SW 1271 (cell line): ENCODE data around the gene FAM47A.

Source experiments
- DNase-seq, 2 experiments: peaks; one replicate each; lab custom pipeline; 2025; lab: John Stamatoyannopoulos, UW

FAM47A gene

GRCh38 chrX:34132028-34132427, at the start of gene FAM47A:
FAM47A (minus strand) TSS chrX:34132314; CDS start chrX:34132278, 36 bp downstream.
- no peak for DNase-seq

- no peak for DNase-seq
Measured at GRCh38 chrX:34147345-34147744, 15.2 kb upstream of the FAM47A start.

- DNase-seq = no peak
Measured at GRCh38 chrX:34146906-34147305, 14.8 kb upstream of the FAM47A start.

- no peak for DNase-seq
Measured at GRCh38 chrX:34144246-34144645, 12.1 kb upstream of the FAM47A start.

- no peak for DNase-seq
Measured at GRCh38 chrX:34140816-34141215, 8.7 kb upstream of the FAM47A start.

GRCh38 chrX:34130980-34131744, 952 bp downstream of the FAM47A start:
- DNase-seq = no peak

- DNase-seq = no peak
Measured at GRCh38 chrX:34130501-34130900, 1.6 kb downstream of the FAM47A start.

- no peak for DNase-seq
Measured at GRCh38 chrX:34126011-34126410, 6.1 kb downstream of the FAM47A start.

GRCh38 chrX:34119122-34119521, 13.0 kb downstream of the FAM47A start:
- DNase-seq = no peak

GRCh38 chrX:34112459-34112858, 19.7 kb downstream of the FAM47A start:
- no peak for DNase-seq
